Measurements from ENCODE around the gene NAA60.
A peak's percentile ranks its signal among the peaks of the same experiment; 100 is the strongest.
"Not testable (repeated sequence)": the region's sequence is repeated elsewhere in the genome, so short reads cannot be mapped to it uniquely, and the experiment has no call there.

The NAA60 gene

GRCh38 chr16:3484318-3485096 lies 41.0 kb downstream of the NAA60 start:
- no peak for DNase-seq

- DNase-seq = no peak
Measured at GRCh38 chr16:3485097-3485745, 41.7 kb downstream of the NAA60 start.

DNA sequence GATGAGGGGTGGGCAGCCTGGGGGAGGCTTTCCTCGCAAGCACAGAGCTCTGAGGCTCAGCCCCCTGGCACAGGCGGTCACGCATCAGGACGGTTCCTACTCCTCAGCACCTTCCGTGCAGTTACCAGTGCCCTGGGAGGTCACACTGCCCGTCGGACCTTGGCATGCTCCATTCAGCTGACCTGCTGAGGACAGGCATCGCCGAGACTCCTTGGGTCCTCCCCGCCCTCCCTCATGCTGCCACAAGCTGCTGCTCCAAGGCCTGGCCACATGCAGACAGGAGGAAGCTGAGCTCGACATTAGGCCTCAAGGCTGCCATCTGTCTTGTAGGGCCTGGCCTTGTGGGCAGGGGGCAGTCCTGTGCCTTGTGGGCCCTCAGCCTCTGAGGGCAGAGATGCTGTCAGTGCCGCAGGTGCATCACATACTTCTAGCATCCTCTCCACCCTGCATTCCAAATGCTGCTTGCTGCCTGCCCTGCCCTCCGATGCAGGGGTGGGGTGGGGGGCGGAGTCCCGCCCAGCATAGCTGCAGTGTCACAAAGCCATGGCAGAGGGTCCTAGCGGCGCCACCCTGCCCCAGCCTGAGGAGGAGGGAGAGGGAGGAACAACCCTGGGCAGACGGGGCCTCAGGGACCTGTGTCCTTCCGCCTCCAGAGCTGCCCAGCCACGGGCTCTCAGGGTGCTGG lies 42.5 kb downstream of the NAA60 start:
- DNase-seq = no peak

GRCh38 chr16:3486506-3487215 lies 43.2 kb downstream of the NAA60 start:
- no peak for DNase-seq

DNA sequence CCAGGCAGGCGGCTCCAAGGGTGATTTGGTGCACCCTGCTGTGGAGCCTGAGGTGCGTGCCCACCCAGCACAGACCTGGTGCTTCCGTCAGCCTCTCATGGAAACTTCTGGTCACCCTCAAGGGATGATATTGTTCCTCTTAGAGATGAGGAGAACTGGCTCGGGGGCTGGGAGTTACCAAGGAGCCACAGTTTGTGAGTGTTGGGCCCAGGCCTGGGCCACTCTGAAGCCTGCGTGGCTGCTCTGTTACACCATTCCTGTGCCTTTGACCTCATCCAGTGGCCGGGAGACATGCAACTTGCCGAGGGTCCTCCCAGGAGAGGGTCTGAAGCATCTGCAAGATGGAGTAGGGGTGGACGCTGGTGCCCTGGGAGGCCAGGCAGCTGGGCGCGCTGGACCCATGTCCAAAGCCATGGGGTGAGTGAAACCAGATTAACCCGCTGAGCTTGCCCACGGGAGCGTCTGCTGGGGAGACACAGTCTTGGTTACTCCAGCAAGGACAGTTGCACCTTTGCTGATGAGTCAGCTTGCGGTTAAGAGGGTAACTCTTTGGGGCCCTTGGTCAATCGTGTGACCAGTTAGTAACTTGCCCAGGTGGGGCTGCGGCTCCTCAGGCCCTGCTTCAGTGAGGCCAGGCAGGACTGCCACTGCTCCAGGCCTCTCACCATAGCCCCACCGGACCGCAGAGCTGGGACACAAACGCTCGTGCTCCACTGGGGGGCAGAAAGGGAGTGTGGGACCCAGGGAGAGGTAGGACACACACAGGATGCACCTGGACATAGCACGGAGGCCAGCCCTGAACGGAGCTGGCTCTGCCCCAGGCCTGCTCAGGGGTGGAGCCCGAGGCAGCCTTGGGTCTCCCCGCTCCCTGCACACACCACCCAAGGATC lies 44.3 kb downstream of the NAA60 start:
- DNase-seq = no peak

GRCh38 chr16:3488801-3489200 lies 45.3 kb downstream of the NAA60 start:
- DNase-seq = no peak

DNA sequence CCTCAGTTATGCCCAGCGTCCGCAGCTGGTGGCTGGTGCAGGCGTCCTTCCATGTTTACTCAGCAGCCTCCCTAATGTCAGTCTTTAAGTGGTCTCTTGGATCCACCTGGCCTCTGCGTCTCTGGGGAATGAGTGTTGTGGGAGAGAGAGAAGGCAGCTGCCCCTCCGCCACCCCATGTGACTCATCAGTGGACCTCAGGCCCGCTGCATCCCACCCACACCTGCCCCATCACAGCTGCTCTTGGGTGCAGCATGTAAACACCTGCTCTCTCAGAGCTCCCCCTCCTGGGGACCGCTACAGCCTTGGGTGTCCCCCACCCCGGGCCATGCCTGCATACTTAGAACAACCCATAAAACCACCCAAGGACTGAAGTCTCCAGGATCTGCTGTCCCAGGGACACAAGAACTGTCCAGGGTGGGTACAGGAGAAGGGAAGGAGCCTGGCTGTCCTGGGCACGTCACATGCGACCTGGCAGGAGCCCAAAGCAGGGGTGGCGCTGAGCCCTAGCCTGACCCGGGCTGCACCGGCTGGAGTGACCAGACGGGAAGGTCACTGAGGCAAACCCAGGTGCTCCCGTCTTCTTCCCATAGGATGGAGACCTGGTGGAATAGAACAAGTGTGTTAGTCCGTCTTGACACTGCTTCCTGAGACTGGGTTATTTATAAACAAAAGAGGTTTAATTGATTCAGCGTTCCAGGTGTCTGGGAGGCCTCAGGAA lies 47.6 kb downstream of the NAA60 start:
- no peak for DNase-seq

- no peak for DNase-seq
Measured at GRCh38 chr16:3492356-3492755, 48.9 kb downstream of the NAA60 start.

DNA sequence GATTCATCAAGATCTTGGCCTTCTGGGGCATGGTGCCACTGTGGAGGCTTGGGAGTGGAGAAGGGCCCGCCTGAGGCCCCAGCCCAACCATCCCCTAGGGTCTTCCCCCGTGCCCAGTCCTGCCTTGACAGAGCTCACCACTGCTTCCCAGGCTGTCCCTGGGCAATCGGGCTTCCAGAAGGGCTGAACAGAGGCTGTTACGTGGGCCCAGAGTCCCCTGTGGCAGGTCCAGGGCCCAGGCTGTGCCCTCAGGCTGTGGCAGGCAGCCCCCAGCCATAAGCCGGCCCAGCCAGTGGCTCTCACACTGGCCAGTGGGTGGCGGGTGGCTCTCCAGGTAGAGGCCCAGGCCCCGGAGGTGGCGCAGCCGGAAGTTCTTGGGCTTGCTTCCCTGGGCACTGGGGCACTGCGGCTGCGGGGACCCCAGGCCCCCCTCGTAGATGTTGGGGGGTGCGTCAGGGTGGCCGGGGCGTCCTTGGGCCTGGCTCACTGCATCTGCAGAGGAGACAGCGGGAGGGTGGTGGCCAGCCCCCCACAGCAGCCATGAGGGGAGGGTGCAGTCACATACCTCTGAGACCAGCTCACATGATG lies 51.0 kb downstream of the NAA60 start:
- no peak for DNase-seq

GRCh38 chr16:3495176-3495575 lies 51.7 kb downstream of the NAA60 start, which contains the start of gene C16orf90:
Gene C16orf90, minus strand, starts transcription at chr16:3495489. Its CDS starts 68 bp downstream, at chr16:3495421.
- DNase-seq = no peak

- no peak for DNase-seq
Measured at GRCh38 chr16:3496386-3496785, 52.9 kb downstream of the NAA60 start.

- no peak for DNase-seq
Measured at GRCh38 chr16:3497771-3498170, 54.3 kb downstream of the NAA60 start.

GRCh38 chr16:3498988-3499387 lies 55.5 kb downstream of the NAA60 start:
- DNase-seq = no peak

DNA sequence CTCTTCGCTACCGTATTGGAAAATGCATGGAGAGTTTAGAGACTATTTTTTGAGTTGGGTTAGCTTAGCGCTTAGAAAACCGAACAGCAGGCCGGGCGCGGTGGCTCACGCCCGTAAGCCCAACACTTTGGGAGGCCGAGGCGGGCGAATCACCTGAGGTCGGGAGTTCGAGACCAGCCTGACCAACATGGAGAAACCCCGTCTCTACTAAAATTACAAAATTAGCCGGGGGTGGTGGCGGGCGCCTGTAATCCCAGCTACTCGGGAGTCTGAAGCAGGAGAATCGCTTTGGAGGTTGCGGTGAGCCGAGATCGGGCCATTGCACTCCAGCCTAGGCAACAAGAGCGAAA lies 57.9 kb downstream of the NAA60 start:
- not testable (repeated sequence) for DNase-seq

DNA sequence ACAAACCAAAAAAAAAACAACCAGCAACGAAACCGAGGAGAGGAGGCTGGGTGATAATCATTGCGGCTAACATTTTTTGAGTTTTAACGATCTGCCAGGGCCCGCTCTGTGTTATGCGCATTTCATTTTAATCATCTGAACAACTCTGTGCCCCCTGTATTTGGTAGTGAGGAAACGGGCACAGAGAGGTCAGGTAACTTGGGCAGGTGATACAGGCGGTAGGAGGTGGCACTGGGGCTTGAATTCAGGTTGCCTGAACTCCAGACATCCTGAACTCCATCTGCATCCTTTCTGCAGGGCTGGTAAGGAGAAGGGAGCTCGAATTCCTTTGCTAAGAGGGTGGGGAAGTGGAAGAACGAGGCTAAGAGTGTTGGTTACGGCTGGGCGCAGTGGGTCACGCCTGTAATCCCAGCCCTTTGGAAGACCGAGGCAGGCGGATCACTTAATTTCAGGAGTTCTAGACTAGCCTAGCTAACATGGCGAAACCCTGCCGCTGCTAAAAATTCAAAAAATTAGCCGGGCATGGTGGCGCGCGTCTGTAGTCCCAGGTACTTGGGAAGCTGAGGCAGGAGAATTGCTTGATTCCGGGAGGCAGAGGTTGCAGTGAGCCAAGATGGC lies 58.4 kb downstream of the NAA60 start:
- DNase-seq = no peak

GRCh38 chr16:3503523-3503922 lies 60.0 kb downstream of the NAA60 start:
- DNase-seq = peak; percentile 50

DNA sequence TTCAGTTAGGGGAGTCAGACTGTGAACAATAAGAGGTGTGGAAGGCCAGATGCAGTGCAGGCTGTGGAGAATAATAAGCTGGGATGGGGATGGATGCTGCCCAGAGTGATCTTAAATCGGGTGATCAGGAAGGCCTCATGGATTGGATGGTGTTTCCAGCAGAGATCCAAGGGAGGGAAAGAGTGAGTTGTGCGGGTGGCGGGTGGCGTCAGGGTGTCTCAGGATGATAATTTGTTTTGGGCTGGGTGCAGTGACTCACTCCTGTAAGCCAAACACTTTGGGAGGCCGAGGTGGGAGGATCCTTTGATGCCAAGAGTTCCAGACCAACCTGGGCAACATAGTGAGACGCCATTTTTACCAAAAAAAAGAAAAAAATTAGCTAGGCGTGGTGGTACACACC lies 65.3 kb downstream of the NAA60 start:
- DNase-seq = no peak

DNA sequence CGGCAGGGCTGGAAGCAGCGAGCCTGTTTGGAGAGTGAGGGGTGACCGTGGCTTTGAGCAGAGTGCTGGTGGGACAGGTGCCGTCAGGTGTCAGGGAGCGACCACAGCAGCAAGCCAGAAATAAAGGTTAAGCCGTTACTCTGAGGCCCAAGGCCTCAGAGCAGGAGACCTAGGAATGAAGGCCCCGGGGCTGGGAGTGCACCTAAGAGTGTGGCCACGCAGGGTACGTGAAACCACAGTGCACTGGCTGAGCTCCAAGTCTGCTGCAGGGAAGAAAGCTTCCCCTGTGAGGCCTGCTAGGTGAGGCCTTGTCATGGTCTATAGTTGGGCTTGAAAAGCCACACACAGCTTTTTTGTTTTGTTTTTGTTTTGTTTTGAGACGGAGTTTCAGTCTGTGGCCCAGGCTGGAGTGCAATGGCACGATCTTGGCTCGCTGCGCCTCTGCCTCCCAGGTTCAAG lies 66.0 kb downstream of the NAA60 start:
- DNase-seq = no peak

GRCh38 chr16:3510416-3510815 lies 66.9 kb downstream of the NAA60 start:
- DNase-seq = no peak

Data from OCI-M1 (cell line).